Left cardiac atrium (tissue), 4 donors: ENCODE results near the gene MYO1F. TPM values are rescaled to one million over a fixed set of nuclear protein-coding genes. Genes with fewer than 3 reads are reported as not detected.
A peak's percentile ranks its signal among the peaks of the same experiment; 100 is the strongest.
"Not testable (repeated sequence)": the region's sequence is repeated elsewhere in the genome, so short reads cannot be mapped to it uniquely, and the experiment has no call there.

Source experiments
- ATAC-seq, 2 donors: fragments of 200-7000 bp; cut with Tn5 transposase; one replicate each; pipeline ENCODE4 v1.9.1; 2020; ENCODE audit warnings: mild to moderate bottlenecking in 2 of 2, moderate library complexity in 2 of 2
- DNase-seq: peaks from one replicate; pipeline ENCODE4 v3.0.0-alpha.2; 2020
- intact Hi-C, 2 donors: fragments of 100-400 bp; cut with DNase I; formaldehyde crosslinking; loops; one replicate each; pipeline versions ENCODE4 v1.14.1 to v1.15.1; 2022 to 2023
- long read RNA-seq: library from polyadenylated mRNA; unstranded; transcript quantifications from one replicate; pipeline ENCODE4 v2.0.0, GENCODE V29; 2021
- total RNA-seq, 2 donors: library from RNA; stranded (reverse); fragmentation: NEBNext Ultra II Directional; extraction: Animal tissue kit (Norgen Biotek cat#: 25700); gene quantifications; one replicate each; pipeline ENCODE4 v1.2.1, GENCODE V29; 2021
- donor health status: DM: no; HTN: yes; CAD: no.
- donor health status: DM: no; HTN: yes; CAD: no; lungs with severe emphysema.
- donor health status: DM: yes; HTN: yes; CAD: no.
- donor health status: Dilated cardiomyopathy.

Gene MYO1F
- 10 to 100 TPM; 13.2 to 19.5 TPM for total RNA-seq
- long read RNA-seq, full-length matches to known transcripts = 1 of 3 reads
- long read RNA-seq, partial matches to known transcripts = 2 of 3 reads
- long read RNA-seq, other reads (novel, unspliced or antisense) = 0 of 3 reads

GRCh38 chr19:8577247-8577646 lies at the start of gene MYO1F:
Gene MYO1F, minus strand, starts transcription at chr19:8577442. Its CDS starts 133 bp downstream, at chr19:8577309.
- DNase-seq (peak; percentile 60), ATAC-seq (peak; percentile 50 to 51)
- intact Hi-C loops = loop anchor here in 1 of 2 donors (5.0 kb wide), 1 partner anchor 225 kb away; no protein-coding TSS in a partner anchor

- intact Hi-C loops = no loop called here
- ATAC-seq (no peak), DNase-seq (no peak)
These were observed 49.6 kb upstream of the MYO1F start for GRCh38 chr19:8626842-8627241.

GRCh38 chr19:8622886-8623285 lies 45.6 kb upstream of the MYO1F start:
- intact Hi-C loops, ATAC-seq, DNase-seq: not testable (repeated sequence)

GRCh38 chr19:8618751-8619150 lies 41.5 kb upstream of the MYO1F start:
- intact Hi-C loops = no loop called here
- ATAC-seq = no peak

GRCh38 chr19:8617984-8618383 lies 40.7 kb upstream of the MYO1F start:
- no peak for DNase-seq
- intact Hi-C loops = no loop called here
- ATAC-seq = no peak

More at GRCh38 chr19:8618751-8619150, 41.5 kb upstream of the MYO1F start:
- no peak for DNase-seq

GRCh38 chr19:8617325-8617724 lies 40.1 kb upstream of the MYO1F start:
- intact Hi-C loops, ATAC-seq: not testable (repeated sequence)

GRCh38 chr19:8616861-8617260 lies 39.6 kb upstream of the MYO1F start:
- ATAC-seq = no peak
- intact Hi-C loops = no loop called here
- no peak for DNase-seq

More at GRCh38 chr19:8617325-8617724, 40.1 kb upstream of the MYO1F start:
- DNase-seq = not testable (repeated sequence)

GRCh38 chr19:8615813-8616596 lies 38.8 kb upstream of the MYO1F start:
- no peak for ATAC-seq
- DNase-seq = peak; percentile 69
- intact Hi-C loops = no loop called here

- intact Hi-C loops = no loop called here
- ATAC-seq = no peak
- no peak for DNase-seq
These were observed 37.8 kb upstream of the MYO1F start for GRCh38 chr19:8615024-8615423.

- intact Hi-C loops = no loop called here
- ATAC-seq (no peak), DNase-seq (no peak)
These were observed 37.2 kb upstream of the MYO1F start for GRCh38 chr19:8614455-8614854.

- DNase-seq (no peak), ATAC-seq (no peak)
- intact Hi-C loops = no loop called here
These were observed 35.5 kb upstream of the MYO1F start for GRCh38 chr19:8612807-8613171.

- ATAC-seq (peak; percentile 45 to 69), DNase-seq (peak; percentile 83)
- intact Hi-C loops = no loop called here
These were observed 34.9 kb upstream of the MYO1F start for GRCh38 chr19:8611877-8612806.

GRCh38 chr19:8611391-8611876 lies 34.2 kb upstream of the MYO1F start:
- intact Hi-C loops = no loop called here
- DNase-seq (peak; percentile 41), ATAC-seq (peak in 1 of 2 donors; percentile 1)

- DNase-seq (no peak), ATAC-seq (no peak)
- intact Hi-C loops = no loop called here
These were observed 33.7 kb upstream of the MYO1F start for GRCh38 chr19:8610936-8611300.

- DNase-seq = peak; percentile 60
- peak; percentile 3 to 36 for ATAC-seq
- intact Hi-C loops = no loop called here
These were observed 33.0 kb upstream of the MYO1F start, which contains the start of gene ADAMTS10 for GRCh38 chr19:8610041-8610935. Gene ADAMTS10, minus strand, starts transcription at chr19:8610715. Its CDS starts 5,005 bp downstream, at chr19:8605710.

- intact Hi-C loops = no loop called here
- DNase-seq (peak; percentile 79), ATAC-seq (peak; percentile 56 to 60)
These were observed 32.2 kb upstream of the MYO1F start for GRCh38 chr19:8609279-8610040.

- DNase-seq = no peak
- intact Hi-C loops = no loop called here
- no peak for ATAC-seq
These were observed 31.7 kb upstream of the MYO1F start for GRCh38 chr19:8608941-8609278.

GRCh38 chr19:8607386-8607785 lies 30.1 kb upstream of the MYO1F start:
- peak; percentile 71 for DNase-seq
- intact Hi-C loops = no loop called here
- ATAC-seq = peak; percentile 58 to 65
